ENCODE results near the gene NDUFB7.

Gene NDUFB7

DNA sequence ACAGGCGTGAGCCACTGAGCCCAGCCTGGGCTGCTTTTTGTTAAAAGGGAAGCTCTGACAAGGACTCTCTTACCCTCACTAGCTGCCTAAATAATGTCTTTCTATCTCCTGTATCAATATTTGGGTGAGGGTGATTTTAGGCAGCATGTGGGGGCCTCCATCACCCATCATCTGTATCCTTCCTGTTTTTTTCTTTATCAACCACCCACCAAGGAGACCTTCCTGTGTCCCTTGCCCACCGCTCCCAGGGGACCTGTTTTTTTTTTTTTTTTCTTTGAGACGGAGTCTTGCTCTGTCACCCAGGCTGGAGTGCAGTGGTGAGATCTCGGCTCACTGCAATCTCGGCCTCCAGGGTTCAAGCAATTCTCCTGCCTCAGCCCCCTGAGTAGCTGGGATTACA is 5.4 kb upstream of the NDUFB7 start:
- Histone ChIP-seq H3K4me2 (ENCODE audit: low read length) (peak overlapping the region; percentile 47), H3K9me3 (ENCODE audit: control insufficient read depth, insufficient read depth, low read length) (no peaks in the 10 kb centered on the region), H3K4me3 (ENCODE audit: low read length) (peak overlapping the region; percentile 17), H3K27me3 (ENCODE audit: control insufficient read depth, low read length) (no peaks in the 10 kb centered on the region), H3F3A (ENCODE audit: control insufficient read depth, insufficient read depth) (peaks cover 44% of the 10 kb centered on the region), H3K79me2 (ENCODE audit: control insufficient read depth, low read length) (no peaks in the 10 kb centered on the region), H3K4me1 (ENCODE audit: control insufficient read depth, low read length) (peaks cover 80% of the 10 kb centered on the region), H4K20me1 (ENCODE audit: control insufficient read depth, insufficient read depth, low read depth, low read length) (no peaks in the 10 kb centered on the region), H3K36me3 (ENCODE audit: control insufficient read depth, low read length) (no peaks in the 10 kb centered on the region), H3K27ac (ENCODE audit: low read depth, low read length) (peak overlapping the region; percentile 66), H3K9me2 (replicated peaks; ENCODE audit: control insufficient read depth, low read length) (no peaks in the 10 kb centered on the region)
- TF ChIP-seq CTCF (IDR thresholded peaks at IDR 0.05; ENCODE audit: low read depth, low read length, poor library complexity, severe bottlenecking) (no peak), EZH2phosphoT487 (IDR thresholded peaks at IDR 0.05; ENCODE audit: borderline replicate concordance, low read length) (no peak)

DNA sequence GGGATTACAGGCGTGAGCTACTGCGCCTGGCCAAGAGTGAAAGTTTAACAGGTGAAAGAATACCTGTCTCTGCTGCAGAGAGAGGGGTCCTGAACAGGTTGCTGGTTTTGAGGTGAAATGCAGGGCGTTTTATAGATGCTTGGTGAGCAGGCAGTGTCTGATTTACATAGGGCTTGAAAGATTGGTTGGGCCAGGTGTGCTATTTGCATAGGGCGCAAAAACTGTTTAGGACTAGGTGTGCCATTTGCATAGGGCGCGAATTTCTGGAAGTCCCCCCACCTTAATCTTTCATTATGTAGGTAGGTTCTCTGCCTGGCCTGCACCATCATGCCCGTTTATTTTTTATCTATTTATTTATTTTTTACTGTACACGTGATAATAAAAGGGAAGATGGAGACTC is 4.5 kb upstream of the NDUFB7 start:
- Histone ChIP-seq H3K27ac (ENCODE audit: low read depth, low read length) (peak overlapping the region; percentile 66), H4K20me1 (ENCODE audit: control insufficient read depth, insufficient read depth, low read depth, low read length) (no peaks in the 10 kb centered on the region), H3K4me1 (ENCODE audit: control insufficient read depth, low read length) (peaks cover 76% of the 10 kb centered on the region), H3K9me2 (replicated peaks; ENCODE audit: control insufficient read depth, low read length) (no peaks in the 10 kb centered on the region), H3K27me3 (ENCODE audit: control insufficient read depth, low read length) (no peaks in the 10 kb centered on the region), H3K36me3 (ENCODE audit: control insufficient read depth, low read length) (no peaks in the 10 kb centered on the region), H3F3A (ENCODE audit: control insufficient read depth, insufficient read depth) (peaks cover 44% of the 10 kb centered on the region), H3K4me2 (ENCODE audit: low read length) (peak overlapping the region; percentile 35), H3K4me3 (ENCODE audit: low read length) (peak overlapping the region; percentile 13; the same call in 1 of the 2 replicates), H3K9me3 (ENCODE audit: control insufficient read depth, insufficient read depth, low read length) (no peaks in the 10 kb centered on the region), H3K79me2 (ENCODE audit: control insufficient read depth, low read length) (peaks cover 5% of the 10 kb centered on the region)
- TF ChIP-seq EZH2phosphoT487 (IDR thresholded peaks at IDR 0.05; ENCODE audit: borderline replicate concordance, low read length) = no peak
- no peak for TF ChIP-seq CTCF (IDR thresholded peaks at IDR 0.05; ENCODE audit: low read depth, low read length, poor library complexity, severe bottlenecking)

GRCh38 chr19:14575428-14575980 is 3.6 kb upstream of the NDUFB7 start:
- Histone ChIP-seq H3K4me2 (ENCODE audit: low read length) (no peak overlapping the region), H3K36me3 (ENCODE audit: control insufficient read depth, low read length) (no peaks in the 10 kb centered on the region), H3K4me1 (ENCODE audit: control insufficient read depth, low read length) (peaks cover 76% of the 10 kb centered on the region), H3K79me2 (ENCODE audit: control insufficient read depth, low read length) (peaks cover 14% of the 10 kb centered on the region), H4K20me1 (ENCODE audit: control insufficient read depth, insufficient read depth, low read depth, low read length) (peaks cover 5% of the 10 kb centered on the region; the same call in 1 of the 2 replicates), H3F3A (ENCODE audit: control insufficient read depth, insufficient read depth) (peaks cover 44% of the 10 kb centered on the region), H3K4me3 (ENCODE audit: low read length) (no peak overlapping the region), H3K27me3 (ENCODE audit: control insufficient read depth, low read length) (no peaks in the 10 kb centered on the region), H3K9me3 (ENCODE audit: control insufficient read depth, insufficient read depth, low read length) (no peaks in the 10 kb centered on the region), H3K9me2 (replicated peaks; ENCODE audit: control insufficient read depth, low read length) (no peaks in the 10 kb centered on the region), H3K27ac (ENCODE audit: low read depth, low read length) (peak overlapping the region; percentile 64; the same call in 1 of the 2 replicates)
- no peak for TF ChIP-seq EZH2phosphoT487 (IDR thresholded peaks at IDR 0.05; ENCODE audit: borderline replicate concordance, low read length)
- TF ChIP-seq CTCF (IDR thresholded peaks at IDR 0.05; ENCODE audit: low read depth, low read length, poor library complexity, severe bottlenecking) = no peak

All from DOHH2 (cell line).